ENCODE results near the gene KAZN. TPM values are rescaled to one million over a fixed set of nuclear protein-coding genes. Genes with fewer than 3 reads are reported as not detected.
A peak's percentile ranks its signal among the peaks of the same experiment; 100 is the strongest.

The KAZN gene
- polyA plus RNA-seq, 1 experiment = 3.7 TPM

GRCh38 chr1:15137809-15138208 lies 539.3 kb downstream of the KAZN start:
- ChIA-PET POLR2A (no interaction called here), CTCF (interaction anchor here (1.4 kb wide), 1 partner anchor 9 kb away, joined by 3 read pairs; no protein-coding TSS in a partner anchor)
- Histone ChIP-seq H3K27ac (ENCODE audit: low read depth, low read length) (no peak overlapping the region), H3K27me3 (ENCODE audit: control insufficient read depth, insufficient read depth, low read length) (peaks cover 15% of the 10 kb centered on the region), H3K4me3 (ENCODE audit: low read depth, low read length) (no peak overlapping the region), H3K9me3 (ENCODE audit: control insufficient read depth, insufficient read depth, low read length) (no peaks in the 10 kb centered on the region)
- TF ChIP-seq CTCF (IDR thresholded peaks at IDR 0.05; ENCODE audit: low read depth, low read length) = no peak
- no peak for DNase-seq (ENCODE audit: low read depth, low spot score)

- Histone ChIP-seq H3K27ac (ENCODE audit: low read depth, low read length) (no peak overlapping the region), H3K9me3 (ENCODE audit: control insufficient read depth, insufficient read depth, low read length) (no peaks in the 10 kb centered on the region), H3K4me3 (ENCODE audit: low read depth, low read length) (no peak overlapping the region), H3K27me3 (ENCODE audit: control insufficient read depth, insufficient read depth, low read length) (peaks cover 7% of the 10 kb centered on the region)
- POLR2A ChIA-PET = no interaction called here
- TF ChIP-seq CTCF (IDR thresholded peaks at IDR 0.05; ENCODE audit: low read depth, low read length) = no peak
- DNase-seq (ENCODE audit: low read depth, low spot score) = no peak
- CTCF ChIA-PET = interaction anchor here (0.6 to 1.4 kb wide), 5 partner anchors 11 to 292 kb away, joined by 3 to 13 read pairs (median 3); no protein-coding TSS in a partner anchor
These were observed 541.3 kb downstream of the KAZN start for GRCh38 chr1:15139654-15140350.

GRCh38 chr1:15141935-15142539 lies 543.6 kb downstream of the KAZN start:
- no peak overlapping the region for H3K27ac ChIP-seq (ENCODE audit: low read depth, low read length)
- peak; percentile 12; the same call in 1 of the 2 replicates for TF ChIP-seq CTCF (IDR thresholded peaks at IDR 0.05; ENCODE audit: low read depth, low read length)
- ChIA-PET CTCF (interaction anchor here (1.0 to 3.6 kb wide), 4 partner anchors 11 to 181 kb away, joined by 3 to 18 read pairs (median 6); no protein-coding TSS in a partner anchor), POLR2A (no interaction called here)
- no peak for DNase-seq (ENCODE audit: low read depth, low spot score)
- no peaks in the 10 kb centered on the region for H3K9me3 ChIP-seq (ENCODE audit: control insufficient read depth, insufficient read depth, low read length)
- H3K27me3 ChIP-seq (ENCODE audit: control insufficient read depth, insufficient read depth, low read length) = peaks cover 11% of the 10 kb centered on the region
- no peak overlapping the region for H3K4me3 ChIP-seq (ENCODE audit: low read depth, low read length)

- ChIA-PET CTCF (interaction anchor here (3.6 kb wide), 1 partner anchor 16 kb away, joined by 18 read pairs; no protein-coding TSS in a partner anchor), POLR2A (no interaction called here)
- Histone ChIP-seq H3K27ac (ENCODE audit: low read depth, low read length) (no peak overlapping the region), H3K9me3 (ENCODE audit: control insufficient read depth, insufficient read depth, low read length) (no peaks in the 10 kb centered on the region), H3K4me3 (ENCODE audit: low read depth, low read length) (no peak overlapping the region), H3K27me3 (ENCODE audit: control insufficient read depth, insufficient read depth, low read length) (peaks cover 17% of the 10 kb centered on the region)
- DNase-seq (ENCODE audit: low read depth, low spot score) = no peak
- TF ChIP-seq CTCF (IDR thresholded peaks at IDR 0.05; ENCODE audit: low read depth, low read length) = no peak
These were observed 546.8 kb downstream of the KAZN start for GRCh38 chr1:15145327-15145726.

GRCh38 chr1:15146142-15146680 lies 547.7 kb downstream of the KAZN start:
- Histone ChIP-seq H3K27ac (ENCODE audit: low read depth, low read length) (no peak overlapping the region), H3K9me3 (ENCODE audit: control insufficient read depth, insufficient read depth, low read length) (no peaks in the 10 kb centered on the region), H3K4me3 (ENCODE audit: low read depth, low read length) (no peak overlapping the region), H3K27me3 (ENCODE audit: control insufficient read depth, insufficient read depth, low read length) (peaks cover 18% of the 10 kb centered on the region)
- CTCF ChIA-PET = interaction anchor here (1.1 kb wide), 1 partner anchor 177 kb away, joined by 3 read pairs; no protein-coding TSS in a partner anchor
- POLR2A ChIA-PET = no interaction called here
- TF ChIP-seq CTCF (IDR thresholded peaks at IDR 0.05; ENCODE audit: low read depth, low read length) = no peak
- no peak for DNase-seq (ENCODE audit: low read depth, low spot score)
